ENCODE measurements around the gene BEAN1.
A peak's percentile ranks its signal among the peaks of the same experiment; 100 is the strongest.

The BEAN1 gene

GRCh38 chr16:66471716-66472393 is 44.8 kb downstream of the BEAN1 start:
- no peak for DNase-seq

DNA sequence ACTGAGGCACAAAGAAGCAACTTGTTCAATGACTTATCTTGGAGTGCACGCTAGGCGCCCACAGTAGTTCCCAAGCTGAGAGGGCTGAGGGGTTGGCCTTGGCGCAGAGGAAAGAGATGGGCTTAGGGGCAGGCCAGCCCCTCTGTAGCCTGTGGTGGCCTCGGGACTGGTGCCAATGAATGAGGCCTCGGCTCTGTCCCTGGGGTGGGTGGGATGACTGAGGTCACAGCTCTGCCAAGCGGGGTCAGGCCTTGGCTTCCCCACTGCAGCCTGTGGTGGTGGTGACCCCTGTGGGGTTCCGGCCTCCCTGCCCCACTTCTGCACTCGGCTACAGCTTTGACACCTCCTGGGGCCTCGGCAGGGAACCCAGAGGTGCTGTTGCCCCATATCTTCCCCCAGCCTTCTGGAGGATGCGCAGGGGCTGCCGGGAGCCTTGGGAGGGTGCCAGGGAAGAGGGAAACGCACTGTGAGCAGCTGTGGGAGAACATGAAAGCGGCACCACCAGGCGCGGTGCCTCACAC is 46.0 kb downstream of the BEAN1 start:
- DNase-seq: no peak

GRCh38 chr16:66473654-66474519 is 46.8 kb downstream of the BEAN1 start:
- no peak for DNase-seq

DNA sequence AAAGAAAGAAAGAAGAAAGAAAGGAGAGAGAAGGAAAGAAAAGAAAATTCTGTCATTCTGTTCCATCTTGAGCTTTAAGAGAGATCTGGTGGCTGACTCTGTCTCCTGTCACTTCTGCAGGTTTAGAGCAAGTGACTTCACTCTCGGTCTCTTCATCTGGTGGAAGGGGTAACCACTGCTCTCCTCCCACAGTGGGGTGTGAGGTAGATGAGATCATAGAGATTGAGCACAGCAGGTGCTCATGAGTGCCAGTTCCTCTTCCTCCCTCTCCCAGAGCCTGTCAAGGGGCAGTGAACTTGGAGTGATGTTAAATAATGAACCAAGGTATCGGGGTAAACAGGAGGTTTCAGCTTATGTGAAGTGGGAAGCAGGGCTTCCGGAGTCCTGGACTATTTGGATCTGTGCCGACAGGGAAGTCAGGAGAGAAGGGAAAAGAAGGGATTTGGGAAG is 47.7 kb downstream of the BEAN1 start:
- DNase-seq: peak; percentile 30 to 55

- DNase-seq: no peak
Measured at GRCh38 chr16:66475232-66475631, 48.1 kb downstream of the BEAN1 start.

- peak; percentile 64 to 70 for DNase-seq
Measured at GRCh38 chr16:66476328-66477027, 49.4 kb downstream of the BEAN1 start.

- no peak for DNase-seq
Measured at GRCh38 chr16:66477028-66477515, 50.0 kb downstream of the BEAN1 start.

DNA sequence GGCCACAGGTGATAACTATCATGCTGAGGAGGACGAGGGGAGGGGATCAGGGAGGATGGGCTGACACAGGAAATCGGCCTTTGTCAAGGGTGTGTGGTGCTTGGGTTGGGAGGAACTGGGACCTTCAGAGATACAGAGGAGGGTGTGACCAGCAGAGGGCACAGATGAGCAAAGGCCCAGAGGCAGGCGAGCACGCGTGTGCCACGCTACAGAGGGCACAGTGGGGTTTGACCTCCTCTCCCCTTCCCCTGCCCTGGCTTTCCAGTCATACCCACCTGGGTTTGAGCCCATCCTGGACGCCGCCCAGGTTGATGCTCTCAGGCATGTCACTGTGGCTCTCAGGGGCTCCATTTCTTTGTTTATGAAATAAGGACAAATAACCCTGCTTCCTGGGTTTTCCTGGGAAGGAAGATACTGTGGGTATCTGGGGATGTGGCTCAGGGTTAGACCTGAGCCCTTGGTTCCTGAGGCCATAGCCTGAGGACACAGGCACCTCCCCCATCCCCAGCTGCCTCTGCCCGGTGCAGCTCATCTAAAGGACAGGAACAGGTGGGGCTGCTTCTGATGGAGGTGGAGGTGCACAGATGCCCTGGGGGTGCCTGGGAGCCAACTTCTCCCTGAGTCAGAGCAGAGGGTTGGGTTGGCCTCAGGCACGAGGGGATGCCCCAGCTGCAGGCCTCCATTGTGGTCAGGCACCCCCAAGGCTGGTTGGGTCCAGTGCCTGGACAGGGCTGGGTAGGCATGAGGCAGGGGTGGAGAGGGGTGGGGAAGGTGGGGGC is 51.8 kb downstream of the BEAN1 start:
- peak; percentile 87 to 88 for DNase-seq

DNA sequence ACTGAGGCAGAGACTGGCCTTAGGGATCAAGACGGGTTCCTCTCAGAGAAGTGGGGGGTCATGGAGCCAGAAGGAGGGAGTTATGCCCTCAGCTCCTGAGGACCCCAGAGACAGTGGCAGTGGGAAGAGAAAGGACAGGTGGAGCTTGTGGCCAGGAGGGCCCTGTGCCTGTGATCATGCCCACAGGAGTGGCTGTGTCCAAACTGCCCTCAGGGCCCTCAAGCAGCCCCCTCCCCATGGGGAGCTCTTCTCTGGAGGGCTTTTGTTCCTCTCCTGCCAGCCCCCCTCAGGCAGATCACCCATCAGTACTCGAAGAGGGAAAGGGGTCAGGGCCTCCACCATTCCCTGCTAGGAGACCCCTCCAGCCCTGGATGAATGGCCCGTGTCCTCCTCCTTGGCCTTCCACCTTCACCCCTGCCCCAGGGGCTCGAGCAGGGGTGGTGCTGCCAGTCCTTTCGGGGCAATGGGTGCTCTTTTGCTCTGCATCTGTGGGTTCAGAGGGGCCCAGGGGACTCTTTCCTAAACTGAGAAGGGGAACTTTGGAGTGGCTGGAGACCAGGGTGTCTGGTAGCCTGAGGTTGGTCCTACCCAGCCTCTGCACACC is 52.7 kb downstream of the BEAN1 start:
- DNase-seq: no peak

- DNase-seq: no peak
Measured at GRCh38 chr16:66480265-66481080, 53.4 kb downstream of the BEAN1 start.

GRCh38 chr16:66481081-66481942 is 54.2 kb downstream of the BEAN1 start:
- peak in 1 of 2 donors; percentile 15 for DNase-seq

DNA sequence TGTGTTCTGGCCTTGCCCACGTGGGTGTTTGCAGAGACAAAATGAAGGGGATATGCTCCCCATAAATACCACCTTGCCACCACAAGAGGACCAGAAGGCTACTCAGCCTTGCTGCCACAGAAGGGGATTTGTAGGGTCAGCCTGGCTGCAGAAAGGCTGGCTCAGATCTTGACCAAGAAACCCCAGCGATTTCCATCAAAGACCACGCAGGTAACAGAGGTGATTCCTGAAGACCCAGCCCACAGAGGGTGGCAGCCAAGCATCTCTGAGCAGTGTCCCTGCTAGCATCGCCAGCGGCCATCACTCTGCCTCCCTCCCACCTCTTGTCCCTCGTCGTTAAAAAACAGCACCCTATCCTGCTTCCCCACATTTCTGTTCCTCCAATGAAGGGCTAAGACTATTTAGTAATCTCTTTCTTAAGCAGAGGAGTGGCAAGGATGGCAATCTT is 54.9 kb downstream of the BEAN1 start:
- peak in 1 of 2 donors; percentile 15 for DNase-seq

DNA sequence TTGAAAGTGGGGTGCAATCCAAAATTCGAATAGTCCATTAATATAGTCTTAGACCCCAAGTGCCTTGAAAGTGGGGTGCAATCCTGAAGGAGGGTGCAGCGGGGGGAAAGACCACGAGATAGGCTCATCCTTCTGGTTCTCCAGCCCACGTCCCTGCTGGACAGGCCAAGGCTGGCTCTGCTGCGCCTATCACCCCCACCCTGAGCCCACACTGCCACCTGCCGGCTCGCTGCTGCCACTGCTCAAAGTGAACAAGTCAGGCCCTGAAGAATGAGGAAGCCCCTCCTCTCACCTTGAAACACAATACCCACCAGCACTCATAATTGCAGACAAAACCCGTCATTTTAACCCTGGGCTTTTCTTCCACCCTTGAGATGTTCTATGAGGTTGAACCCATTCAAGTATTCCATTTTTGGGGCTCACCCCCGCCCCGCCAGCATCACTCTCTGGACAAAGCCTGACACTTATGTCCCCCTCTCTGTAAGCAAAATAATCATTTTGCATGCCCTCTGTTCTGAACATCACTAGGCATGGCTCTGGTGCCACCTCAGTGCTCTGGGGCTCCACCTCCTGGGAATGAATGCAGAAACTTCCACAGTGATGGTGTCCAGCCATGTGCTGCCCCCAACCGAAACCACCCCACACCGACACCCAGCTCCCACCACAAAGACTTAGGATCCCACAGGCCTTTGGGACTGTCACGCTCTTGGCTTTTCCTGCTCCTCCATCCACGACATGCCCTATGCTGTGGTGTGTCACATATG is 56.8 kb downstream of the BEAN1 start:
- DNase-seq: peak; percentile 80 to 83

DNA sequence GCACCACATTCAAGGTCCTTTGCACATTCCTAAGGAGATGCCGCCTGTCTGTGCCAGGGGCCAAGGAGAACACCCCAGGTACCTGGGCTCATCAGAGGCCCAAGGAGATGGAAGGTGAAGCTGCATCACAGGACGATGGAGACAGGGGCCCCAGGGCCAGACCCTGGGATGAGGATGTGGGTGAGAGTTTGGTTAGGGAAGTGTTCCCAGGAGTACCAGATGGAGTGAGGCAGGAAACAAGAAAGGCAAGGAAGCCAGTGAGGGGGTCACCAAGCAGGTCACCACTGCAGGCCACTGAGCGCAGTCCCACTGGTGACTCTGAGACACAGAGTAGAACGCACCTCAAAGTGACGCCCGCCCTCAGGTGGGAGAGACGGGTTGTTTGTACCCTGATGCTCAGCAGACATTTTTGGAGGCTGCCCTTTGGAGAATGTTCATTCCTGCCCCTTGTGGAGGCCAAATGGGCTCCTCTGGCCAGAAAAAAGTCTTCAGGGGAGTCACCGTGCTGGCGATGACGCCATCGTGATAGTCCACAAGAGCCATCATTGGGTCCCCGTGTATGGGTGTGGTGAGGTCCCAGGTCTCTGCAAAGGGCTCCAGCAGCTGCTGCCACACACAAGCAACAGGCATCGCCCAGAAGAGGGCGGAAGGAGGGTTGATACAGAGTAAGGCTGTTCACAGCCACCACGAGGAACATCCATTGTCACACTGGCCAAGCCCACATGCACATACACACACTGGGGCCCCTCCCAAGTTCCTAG is 57.5 kb downstream of the BEAN1 start:
- no peak for DNase-seq

- DNase-seq: no peak
Measured at GRCh38 chr16:66485376-66485775, 58.3 kb downstream of the BEAN1 start.

GRCh38 chr16:66486199-66486772 is 59.2 kb downstream of the BEAN1 start:
- no peak for DNase-seq

- DNase-seq: no peak
Measured at GRCh38 chr16:66486773-66487579, 59.9 kb downstream of the BEAN1 start.
